GM12878 (cell line): ENCODE data around the gene NOP14. TPM values are rescaled to one million over a fixed set of nuclear protein-coding genes. Genes with fewer than 3 reads are reported as not detected.
A peak's percentile ranks its signal among the peaks of the same experiment; 100 is the strongest.

Experiments
- ATAC-seq: fragments of 200-7000 bp; cut with Tn5 transposase; 3 replicates; pipeline ENCODE4 v1.9.1; 2020; ENCODE audit warnings: mild to moderate bottlenecking, moderate library complexity
- BruUV-seq: library from RNA; stranded (reverse); fragments of 400-500 nt; replicated peaks from 2 replicates; lab custom pipeline; 2021; lab: Mats Ljungman, UMichigan
- CTCF ChIA-PET: fragments of 300-600 bp; sonication (Branson Sonifier 250); formaldehyde crosslinking; extraction: SDS; loops from one replicate; lab custom pipeline; 2021; ENCODE audit warnings: inconsistent platforms; lab: Yijun Ruan, JAX
- POLR2A ChIA-PET: fragments of 350-600 bp; formaldehyde crosslinking; extraction: SDS; loops from one replicate; lab custom pipeline; 2021; ENCODE audit warnings: inconsistent platforms; lab: Charles Lee
- RAD21 ChIA-PET: fragments of 300-600 bp; sonication (Branson Sonifier 250); formaldehyde crosslinking; loops from one replicate; lab custom pipeline; 2023; ENCODE audit warnings: antibody characterized with exemption; ENCODE audit not compliant: unreplicated experiment; lab: Charles Lee
- SMC1A ChIA-PET: fragments of 300-600 bp; sonication (Branson Sonifier 250); formaldehyde crosslinking; loops from one replicate; lab custom pipeline; 2023; ENCODE audit not compliant: unreplicated experiment, uncharacterized antibody; lab: Charles Lee
- DNase-seq: peaks from one replicate; pipeline ENCODE4 v3.0.0-alpha.2; 2011; ENCODE audit warnings: low read depth, low spot score
- FAIRE-seq: peaks from 3 replicates; lab custom pipeline; 2011; peaks lifted over from hg19 to GRCh38; lab: Jason Lieb, UNC
- H2AFZ ChIP-seq: 2 replicates; pipeline ENCODE4 v1.6.0; 2011; ENCODE audit warnings: low read depth, low read length, control low read depth; ENCODE audit not compliant: control insufficient read depth
- H3K27ac ChIP-seq: 2 replicates; pipeline ENCODE4 v1.5.1; 2011; ENCODE audit warnings: control low read depth; ENCODE audit not compliant: control insufficient read depth, insufficient read depth
- H3K27me3 ChIP-seq, 2 experiments: replicated peaks in 1 of 2; 2 replicates each; pipeline versions ENCODE4 v1.6.0 to v1.6.1; 2011; ENCODE audit warnings: low read length in 1 of 2; ENCODE audit not compliant: control insufficient read depth in 2 of 2, insufficient read depth in 2 of 2
- H3K36me3 ChIP-seq, 2 experiments: 2 replicates each; pipeline ENCODE4 v1.5.1; 2011; ENCODE audit warnings: low read length in 1 of 2; ENCODE audit not compliant: control insufficient read depth in 2 of 2, insufficient read depth in 2 of 2
- H3K4me1 ChIP-seq: 2 replicates; pipeline ENCODE4 v1.6.1; 2011; ENCODE audit warnings: mild to moderate bottlenecking, low read length, moderate library complexity, mixed read lengths; ENCODE audit not compliant: control insufficient read depth, insufficient read depth
- H3K4me2 ChIP-seq: 2 replicates; pipeline ENCODE4 v1.6.0; 2011; ENCODE audit warnings: control low read depth; ENCODE audit not compliant: control insufficient read depth, insufficient read depth
- H3K4me3 ChIP-seq: fragments of 200-600 bp; sonication (generic); 2 replicates; pipeline ENCODE4 v1.5.1; 2016
- H3K79me2 ChIP-seq: 2 replicates; pipeline ENCODE4 v1.6.0; 2011; ENCODE audit warnings: low read length; ENCODE audit not compliant: control insufficient read depth, insufficient read depth
- H3K9ac ChIP-seq: 2 replicates; pipeline ENCODE4 v1.8.0; 2011; ENCODE audit warnings: low read length, control low read depth, mixed read lengths; ENCODE audit not compliant: control insufficient read depth, insufficient read depth
- H3K9me3 ChIP-seq: replicated peaks from 3 replicates; pipeline ENCODE4 v1.5.1; 2011; ENCODE audit warnings: mild to moderate bottlenecking, low read length; ENCODE audit not compliant: control insufficient read depth, insufficient read depth
- H4K20me1 ChIP-seq: 2 replicates; pipeline ENCODE4 v1.6.0; 2011; ENCODE audit not compliant: control insufficient read depth, insufficient read depth
- CUX1 ChIP-seq: IDR thresholded peaks from 2 replicates; pipeline ENCODE4 v1.6.1; 2012; ENCODE audit warnings: improper control_type of control experiment, low read depth, low read length; ENCODE audit not compliant: insufficient replicate concordance
- EGR1 ChIP-seq, 2 experiments: IDR thresholded peaks; 1 replicate in 1 of 2; 2 replicates in 1 of 2; pipeline ENCODE4 v1.6.1; 2011 to 2012; ENCODE audit warnings: low read depth in 2 of 2, low read length in 2 of 2, borderline replicate concordance in 1 of 2, mild to moderate bottlenecking in 1 of 2, moderate library complexity in 1 of 2
- IRF4 ChIP-seq: IDR thresholded peaks from 2 replicates; pipeline ENCODE4 v1.6.1; 2011; ENCODE audit warnings: low read depth, low read length
- PAX8 ChIP-seq: fragments of 450-650 bp; IDR thresholded peaks from 2 replicates; pipeline ENCODE4 v1.6.1; 2017; ENCODE audit warnings: mild to moderate bottlenecking, moderate library complexity
- RAD51 ChIP-seq: fragments of 450-650 bp; IDR thresholded peaks from 2 replicates; pipeline ENCODE4 v1.6.1; 2016; ENCODE audit warnings: moderate library complexity, mild to moderate bottlenecking, inconsistent platforms
- TARDBP ChIP-seq: IDR thresholded peaks from 2 replicates; pipeline ENCODE4 v1.6.1; 2016; ENCODE audit warnings: borderline replicate concordance
- WRNIP1 ChIP-seq: IDR thresholded peaks from 2 replicates; pipeline ENCODE4 v1.6.1; 2011; ENCODE audit warnings: low read depth, low read length, improper control_type of control experiment, borderline replicate concordance
- ZNF274 ChIP-seq: IDR thresholded peaks from one replicate; pipeline ENCODE4 v1.8.0; 2011; ENCODE audit not compliant: insufficient read length, insufficient read depth
- WGBS: methylation state at CpG from one replicate; pipeline ENCODE4 v1.1.6; 2016; ENCODE audit warnings: low lambda C conversion rate; ENCODE audit not compliant: insufficient replicate concordance, insufficient coverage; ENCODE audit errors: missing lambda C conversion rate; 5-methylcytosine and 5-hydroxymethylcytosine counted together
- in situ Hi-C: fragments of 300-500 bp; cut with MboI; formaldehyde crosslinking; loops from 9 replicates; pipeline ENCODE4 v1.14.3; 2018; ENCODE audit warnings: mixed read lengths
- intact Hi-C: fragments of 100-400 bp; cut with micrococcal nuclease; formaldehyde crosslinking; loops from one replicate; pipeline ENCODE4 v1.14.2; 2022; ENCODE audit not compliant: unreplicated experiment
- polyA plus RNA-seq, 11 experiments: library from polyadenylated mRNA; depleted of rRNA in 4 of 11; unstranded in 6 of 11; stranded (reverse) in 5 of 11; fragments of >200 nt; fragmentation: Nextera tagmentation in 4 of 11; fragmentation: Illumina TruSeq in 1 of 11; extraction: Ambion mirVana in 4 of 11; extraction: Trizol in 1 of 11; gene quantifications; 1 replicate in 1 of 11; 2 replicates in 10 of 11; pipeline versions ENCODE4 v1.2.1 to v1.2.3, GENCODE V29; 2011 to 2016; ENCODE audit warnings: inconsistent platforms in 2 of 11, missing spikeins in 2 of 11, low read depth in 1 of 11
- total RNA-seq, 4 experiments: library from RNA; depleted of rRNA in 3 of 4; stranded (reverse); fragments of >200 nt in 3 of 4; fragmentation: Illumina TruSeq in 1 of 4; extraction: Trizol in 1 of 4; gene quantifications; 2 replicates each; pipeline versions ENCODE4 v1.2.1 to v1.2.3, GENCODE V29; 2013 to 2021
- TF ChIP-seq, protein P1 (sequence below): IDR thresholded peaks from 2 replicates; pipeline ENCODE4 v1.6.1; 2011; ENCODE audit warnings: low read depth, low read length, improper control_type of control experiment, borderline replicate concordance

The NOP14 gene
- total and polyA plus RNA-seq, 10 of the 15 experiments (the other 5 are each of a cell fraction or from before 2014, with no cell fraction given) = 13.8 to 80.6 (median 49.7) TPM

DNA sequence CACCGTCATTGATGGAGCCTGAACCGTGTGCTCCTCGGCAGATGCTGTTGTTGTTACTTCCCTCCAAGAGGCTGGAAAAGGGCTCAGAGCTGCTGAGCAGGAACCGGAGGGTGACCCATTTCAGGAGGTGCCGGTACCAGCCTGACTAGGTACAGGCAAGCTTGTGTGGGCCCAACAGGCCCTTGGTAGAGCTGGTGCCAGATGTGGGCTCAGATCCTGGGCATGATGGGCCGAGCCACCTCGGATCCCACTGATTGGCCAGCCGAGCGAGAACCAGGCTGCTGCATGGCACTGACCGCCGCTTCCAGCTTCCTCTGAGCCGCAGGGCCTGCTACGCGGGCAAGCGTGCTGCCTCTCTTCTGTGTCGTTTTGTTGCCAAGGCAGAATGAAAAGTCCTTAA, 33.7 kb downstream of the NOP14 start:
- ATAC-seq (no peak), FAIRE-seq (no peak), DNase-seq (no peak)
- Histone ChIP-seq H3K9ac (no peak overlapping the region), H3K9me3 (no peaks in the 10 kb centered on the region), H3K4me3 (no peak overlapping the region), H3K4me2 (no peak overlapping the region), H3K27ac (no peak overlapping the region), H3K27me3 (no peaks in the 10 kb centered on the region), H3K4me1 (peaks cover 18% of the 10 kb centered on the region), H3K79me2 (peaks cover 29% of the 10 kb centered on the region), H3K36me3 (peaks cover 17 to 28% of the 10 kb centered on the region in 2 experiments), H2AFZ (no peak overlapping the region), H4K20me1 (no peaks in the 10 kb centered on the region)
- intact Hi-C loops = no loop called here
- POLR2A ChIA-PET = no interaction called here
- SMC1A ChIA-PET = no interaction called here
- 95% methylated on average over 16 of the region's 16 CpGs for WGBS
- in situ Hi-C loops = loop anchor here (25.0 kb wide), 1 partner anchor 167 kb away; the partner anchor contains the start of gene TNIP2
- RAD21 ChIA-PET = no interaction called here
- no peak for TF ChIP-seq PAX8
- no peak for TF ChIP-seq EGR1 (IDR thresholded peaks at IDR 0.05; ENCODE audit: borderline replicate concordance in 1 of 2, low read depth in 2 of 2, low read length in 2 of 2)
- no peak for TF ChIP-seq CUX1
- TF ChIP-seq IRF4 = no peak
- no peak for TF ChIP-seq TARDBP
- TF ChIP-seq, protein P1, sequence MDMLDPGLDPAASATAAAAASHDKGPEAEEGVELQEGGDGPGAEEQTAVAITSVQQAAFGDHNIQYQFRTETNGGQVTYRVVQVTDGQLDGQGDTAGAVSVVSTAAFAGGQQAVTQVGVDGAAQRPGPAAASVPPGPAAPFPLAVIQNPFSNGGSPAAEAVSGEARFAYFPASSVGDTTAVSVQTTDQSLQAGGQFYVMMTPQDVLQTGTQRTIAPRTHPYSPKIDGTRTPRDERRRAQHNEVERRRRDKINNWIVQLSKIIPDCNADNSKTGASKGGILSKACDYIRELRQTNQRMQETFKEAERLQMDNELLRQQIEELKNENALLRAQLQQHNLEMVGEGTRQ = no peak
- no peak for TF ChIP-seq WRNIP1
- no peak for TF ChIP-seq ZNF274
- no peak for TF ChIP-seq RAD51
- BruUV-seq = TSS peak; percentile 69
- CTCF ChIA-PET = no interaction called here
